HG02981 (cell line): ENCODE results near the gene L3MBTL2.

Experiments
- ATAC-seq: cut with Tn5 transposase; IDR thresholded peaks from one replicate; pipeline ENCODE4 v1.9.1; 2021; ENCODE audit warnings: mild to moderate bottlenecking, moderate library complexity; ENCODE audit not compliant: unreplicated experiment

Gene L3MBTL2

DNA sequence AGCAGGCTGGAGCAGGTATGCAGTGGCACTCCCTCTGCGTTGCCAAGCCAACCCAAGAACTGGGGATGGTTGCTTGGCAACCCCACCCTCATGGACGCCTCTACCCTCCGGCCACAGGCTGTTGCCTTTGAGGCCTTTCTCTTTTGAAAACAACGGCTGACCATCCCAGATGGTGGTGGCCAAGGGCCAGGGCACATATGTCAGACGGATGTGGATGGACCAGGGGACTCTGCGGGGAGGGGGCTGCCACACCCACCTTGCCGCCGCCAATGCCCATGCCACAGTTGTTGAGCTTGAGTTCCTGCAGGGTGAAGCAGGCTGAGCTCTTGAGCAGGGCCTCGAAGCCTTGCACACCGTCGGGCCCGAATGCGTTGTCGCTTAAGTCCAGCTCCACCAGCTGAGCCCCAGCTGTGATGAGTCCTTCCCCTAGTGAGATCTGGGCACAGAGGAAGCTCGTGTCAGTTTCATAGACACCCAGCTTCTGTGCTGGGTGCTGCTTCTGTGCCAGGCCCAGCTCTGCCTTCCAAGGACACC, 59.4 kb downstream of the L3MBTL2 start:
- no peak for ATAC-seq

- ATAC-seq = no peak
Observed at GRCh38 chr22:41267958-41268357, 62.8 kb downstream of the L3MBTL2 start.

GRCh38 chr22:41271787-41272186, 66.7 kb downstream of the L3MBTL2 start:
- ATAC-seq = no peak

DNA sequence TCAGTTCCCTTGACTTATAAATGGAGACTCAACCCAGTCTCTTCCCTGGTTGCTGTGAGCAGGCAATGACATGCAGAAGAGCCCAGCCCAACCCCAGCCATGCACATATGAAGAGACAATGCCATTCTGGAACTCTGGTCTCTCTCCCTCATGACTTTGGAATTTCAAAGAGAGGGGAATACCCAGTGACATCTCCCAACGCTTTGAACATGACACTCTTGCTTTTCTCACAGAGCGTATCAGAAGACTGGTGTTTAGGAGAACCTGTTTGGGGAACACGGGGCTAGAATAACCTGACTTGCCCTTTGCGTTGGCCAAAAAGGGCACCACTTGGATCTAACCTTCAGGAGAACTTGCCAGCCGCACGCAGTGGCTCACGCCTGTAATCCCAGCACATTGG, 68.0 kb downstream of the L3MBTL2 start:
- no peak for ATAC-seq

GRCh38 chr22:41274856-41275255, 69.7 kb downstream of the L3MBTL2 start:
- ATAC-seq = no peak

- ATAC-seq = no peak
Observed at GRCh38 chr22:41280065-41280464, 75.0 kb downstream of the L3MBTL2 start.

DNA sequence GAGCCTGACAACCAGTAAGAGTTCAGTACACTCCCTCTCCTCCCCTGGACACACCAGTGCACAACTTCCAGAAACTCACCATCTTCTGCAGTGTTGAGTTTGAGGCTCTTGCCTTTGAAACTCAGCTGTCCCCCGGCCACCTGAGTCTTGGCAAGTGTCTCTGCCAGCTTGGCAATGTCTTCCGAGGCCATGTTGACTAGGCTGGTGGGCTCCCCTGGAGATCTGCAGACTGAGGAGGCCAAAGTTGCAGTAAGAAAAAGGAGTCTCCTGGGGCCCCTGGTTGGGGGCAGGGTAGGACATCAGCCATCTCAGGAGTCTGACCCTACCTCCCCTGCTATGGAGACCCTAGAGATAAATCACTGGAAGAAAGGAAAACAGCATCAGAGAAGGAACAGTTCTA, 75.7 kb downstream of the L3MBTL2 start:
- ATAC-seq = no peak
